ENCODE results near the gene KIAA0753.

GRCh38 chr17:6559753-6560215 is 80.7 kb downstream of the KIAA0753 start:
- TF ChIP-seq, protein P1, sequence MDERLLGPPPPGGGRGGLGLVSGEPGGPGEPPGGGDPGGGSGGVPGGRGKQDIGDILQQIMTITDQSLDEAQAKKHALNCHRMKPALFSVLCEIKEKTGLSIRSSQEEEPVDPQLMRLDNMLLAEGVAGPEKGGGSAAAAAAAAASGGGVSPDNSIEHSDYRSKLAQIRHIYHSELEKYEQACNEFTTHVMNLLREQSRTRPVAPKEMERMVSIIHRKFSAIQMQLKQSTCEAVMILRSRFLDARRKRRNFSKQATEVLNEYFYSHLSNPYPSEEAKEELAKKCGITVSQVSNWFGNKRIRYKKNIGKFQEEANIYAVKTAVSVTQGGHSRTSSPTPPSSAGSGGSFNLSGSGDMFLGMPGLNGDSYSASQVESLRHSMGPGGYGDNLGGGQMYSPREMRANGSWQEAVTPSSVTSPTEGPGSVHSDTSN (CRISPR knock-in tag; IDR thresholded peaks at IDR 0.05; ENCODE audit: low read depth) = no peak
- TF ChIP-seq, protein P1 (tag; conservative IDR thresholded peaks at IDR 0.05; ENCODE audit: low read depth) = no peak
- TF ChIP-seq BACH1 (tag; IDR thresholded peaks at IDR 0.05) = no peak
- TF ChIP-seq CTCF (IDR thresholded peaks at IDR 0.05 in 2 of 3, conservative IDR thresholded peaks at IDR 0.05 in 1 of 3; ENCODE audit: insufficient read depth in 2 of 3, low read depth in 1 of 3, low read length in 3 of 3) = no peak
- TF ChIP-seq ZKSCAN1 (IDR thresholded peaks at IDR 0.05; ENCODE audit: low read depth, low read length) = no peak
- no peak for TF ChIP-seq EZH2 (IDR thresholded peaks at IDR 0.05; ENCODE audit: borderline replicate concordance, low read depth, low read length)
- TF ChIP-seq MAFK (IDR thresholded peaks at IDR 0.05; ENCODE audit: low read length) = no peak
- no peak for TF ChIP-seq XRCC5 (IDR thresholded peaks at IDR 0.05; ENCODE audit: low read depth, low read length)
- TF ChIP-seq ZNF274 (IDR thresholded peaks at IDR 0.05; ENCODE audit: borderline replicate concordance, low read depth, low read length) = no peak

Data from K562 (cell line).